Gastrocnemius medialis (tissue), 4 donors: ENCODE results near the gene RPS6KB2. TPM values are rescaled to one million over a fixed set of nuclear protein-coding genes. Genes with fewer than 3 reads are reported as not detected.

Experiments used
- ATAC-seq, 2 donors: fragments of 150-250 bp; one replicate each; pipeline ENCODE4 v1.9.1; 2016
- DNase-seq, 2 donors: peaks; one replicate each; pipeline ENCODE4 v3.0.0-alpha.2; 2019
- H3K27ac ChIP-seq, 4 donors: fragments of 200-600 bp; sonication (generic); 1 replicate in 1 of 4; 2 replicates in 3 of 4; pipeline ENCODE4 v1.5.1; 2016 to 2018; ENCODE audit warnings: mild to moderate bottlenecking in 2 of 4, moderate library complexity in 1 of 4
- H3K27me3 ChIP-seq, 3 donors: fragments of 200-600 bp; sonication (generic) in 2 of 3; 1 replicate in 1 of 3; 2 replicates in 2 of 3; pipeline versions ENCODE4 v1.5.1 to v1.6.0; 2016 to 2019; ENCODE audit warnings: mild to moderate bottlenecking in 1 of 3, moderate library complexity in 1 of 3
- H3K36me3 ChIP-seq, 2 donors: fragments of 200-600 bp; sonication (generic) in 1 of 2; one replicate each; pipeline ENCODE4 v1.5.1; 2017 to 2018
- H3K4me1 ChIP-seq, 2 donors: fragments of 200-600 bp; sonication (generic) in 1 of 2; one replicate each; pipeline ENCODE4 v1.5.1; 2016 to 2017; ENCODE audit warnings: mild to moderate bottlenecking in 2 of 2
- H3K4me3 ChIP-seq, 4 donors: fragments of 200-600 bp; sonication (generic) in 3 of 4; 1 replicate in 1 of 4; 2 replicates in 3 of 4; pipeline ENCODE4 v1.5.1; 2016 to 2019; ENCODE audit warnings: mild to moderate bottlenecking in 2 of 4
- H3K9me3 ChIP-seq, 3 donors: fragments of 200-600 bp; sonication (generic) in 2 of 3; 1 replicate in 1 of 3; 2 replicates in 2 of 3; pipeline ENCODE4 v1.5.1; 2016 to 2019
- CTCF ChIP-seq, 5 experiments: fragments of 450-650 bp in 3 of 5; fragments of 200-600 bp in 2 of 5; sonication (generic) in 2 of 5; IDR thresholded peaks in 4 of 5; conservative IDR thresholded peaks in 1 of 5; 1 replicate in 4 of 5; 2 replicates in 1 of 5; pipeline ENCODE4 v1.5.1; 2016 to 2019; ENCODE audit warnings: antibody characterized with exemption in 5 of 5, mild to moderate bottlenecking in 3 of 5, moderate library complexity in 3 of 5
- POLR2A ChIP-seq, 2 donors: fragments of 450-650 bp; IDR thresholded peaks; one replicate each; pipeline ENCODE4 v1.6.1; 2017; ENCODE audit warnings: antibody characterized with exemption in 2 of 2, mild to moderate bottlenecking in 2 of 2, moderate library complexity in 2 of 2
- in situ Hi-C, 4 donors: fragments of 200-750 bp; cut with MboI; loops; one replicate each; pipeline versions ENCODE4 v1.15.0 to v1.8.0; 2017; ENCODE audit warnings: low sequenced_read_pairs in 4 of 4
- intact Hi-C: fragments of 100-400 bp; cut with DNase I; formaldehyde crosslinking; loops from one replicate; pipeline ENCODE4 v1.15.1; 2023; ENCODE audit warnings: low total_unique reads
- total RNA-seq, 4 donors: library from RNA; depleted of rRNA; stranded (reverse); fragments of >200 nt; gene quantifications; one replicate each; pipeline versions ENCODE4 v1.1.0 to v1.2.3, GENCODE V29; 2016

The RPS6KB2 gene
- total RNA-seq, 4 donors from 2014 or later: 38.0 to 74.1 (median 39.4) TPM

DNA sequence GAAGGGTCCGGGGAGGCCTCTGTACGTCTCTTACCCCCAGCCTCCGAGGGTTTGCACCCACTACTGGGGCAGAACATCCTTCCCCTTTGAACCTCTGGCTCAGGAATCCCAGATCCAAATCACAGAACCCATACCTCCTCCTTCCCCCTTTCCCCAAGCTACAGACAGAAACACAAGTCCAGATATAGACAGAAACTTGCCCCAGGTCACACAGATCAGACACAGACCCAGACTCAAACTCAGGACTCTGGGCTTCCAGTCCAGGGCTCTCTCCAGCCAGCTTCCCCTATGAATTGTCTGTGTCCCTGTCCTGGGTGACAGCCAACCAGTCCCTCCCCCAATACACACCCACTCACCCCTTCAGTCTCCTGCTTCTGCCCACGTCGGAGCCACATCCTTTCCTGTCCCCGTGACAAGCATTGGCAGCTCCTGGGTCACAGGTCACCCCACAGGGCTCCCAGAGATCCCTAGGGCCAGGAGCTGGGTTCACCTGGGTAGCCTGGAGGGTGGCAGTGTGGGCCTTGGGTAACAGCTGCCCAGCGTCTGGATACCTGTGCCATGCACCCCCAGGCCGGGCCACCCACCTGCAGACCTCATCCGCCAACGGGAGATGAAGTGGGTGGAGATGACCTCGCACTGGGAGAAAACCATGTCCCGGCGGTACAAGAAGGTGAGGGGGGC, 23.6 kb upstream of the RPS6KB2 start:
- intact Hi-C loops: no loop called here
- in situ Hi-C loops: no loop called here
- peaks cover 0 to 5% of the 10 kb centered on the region in 2 donors for H3K36me3 ChIP-seq
- no peak for DNase-seq
- no peak for ATAC-seq
- TF ChIP-seq POLR2A (IDR thresholded peaks at IDR 0.05) (no peak), CTCF (IDR thresholded peaks at IDR 0.05 in 4 of 5, conservative IDR thresholded peaks at IDR 0.05 in 1 of 5) (no peak)
- H3K27me3 ChIP-seq: peaks cover 5 to 16% (median 10%) of the 10 kb centered on the region in 3 donors
- no peaks in the 10 kb centered on the region for H3K9me3 ChIP-seq
- H3K4me3 ChIP-seq: no peak overlapping the region
- H3K27ac ChIP-seq: no peak overlapping the region
- peaks cover 19% of the 10 kb centered on the region in 2 donors for H3K4me1 ChIP-seq

- no peak for ATAC-seq
- peaks cover 10 to 22% (median 13%) of the 10 kb centered on the region in 3 donors for H3K27me3 ChIP-seq
- intact Hi-C loops (no loop called here), in situ Hi-C loops (no loop called here)
- H3K36me3 ChIP-seq: peaks cover 0 to 3% of the 10 kb centered on the region in 2 donors
- no peak for TF ChIP-seq CTCF (IDR thresholded peaks at IDR 0.05 in 4 of 5, conservative IDR thresholded peaks at IDR 0.05 in 1 of 5)
- no peaks in the 10 kb centered on the region for H3K9me3 ChIP-seq
- DNase-seq: no peak
- no peak overlapping the region for H3K27ac ChIP-seq
- no peak overlapping the region for H3K4me3 ChIP-seq
- H3K4me1 ChIP-seq: peaks cover 14 to 15% of the 10 kb centered on the region in 2 donors
These were observed 23.1 kb upstream of the RPS6KB2 start for GRCh38 chr11:67405196-67405567.

DNA sequence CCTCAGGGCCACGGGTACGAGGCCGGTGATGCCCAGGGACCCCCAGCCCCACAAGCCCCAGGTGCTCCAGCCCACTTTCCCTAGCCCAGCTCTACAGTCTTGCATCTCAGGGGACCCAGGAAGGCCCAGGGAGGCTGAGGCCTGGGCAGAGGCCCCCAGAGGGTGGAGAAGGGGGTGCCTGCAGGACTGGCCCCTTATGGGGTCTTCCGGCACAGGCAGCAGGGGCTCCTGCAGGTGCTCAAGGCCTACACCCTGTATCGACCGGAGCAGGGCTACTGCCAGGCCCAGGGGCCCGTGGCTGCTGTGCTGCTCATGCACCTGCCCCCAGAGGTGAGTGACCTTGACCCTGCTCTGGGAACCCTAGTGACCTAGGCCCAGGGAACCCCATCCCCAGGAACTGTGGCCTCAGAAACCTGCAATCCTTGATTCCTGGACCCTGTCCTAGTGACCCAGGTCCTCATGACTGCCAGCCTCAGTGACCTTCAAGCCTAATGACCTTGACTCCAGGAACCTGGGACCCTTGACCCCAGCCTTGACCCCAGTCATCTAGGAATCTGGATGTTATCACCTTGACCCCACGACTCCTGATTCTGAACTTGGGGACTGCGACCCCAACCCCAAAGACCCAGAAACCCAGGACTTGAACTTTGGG, 22.5 kb upstream of the RPS6KB2 start:
- DNase-seq (no peak), ATAC-seq (no peak)
- H3K27ac ChIP-seq: no peak overlapping the region
- intact Hi-C loops (no loop called here), in situ Hi-C loops (no loop called here)
- H3K36me3 ChIP-seq: no peaks in the 10 kb centered on the region
- TF ChIP-seq POLR2A (IDR thresholded peaks at IDR 0.05) (no peak), CTCF (IDR thresholded peaks at IDR 0.05 in 4 of 5, conservative IDR thresholded peaks at IDR 0.05 in 1 of 5) (no peak)
- no peak overlapping the region for H3K4me3 ChIP-seq
- peaks cover 8% of the 10 kb centered on the region in 2 donors for H3K4me1 ChIP-seq
- H3K27me3 ChIP-seq: peaks cover 17 to 28% (median 19%) of the 10 kb centered on the region in 3 donors
- H3K9me3 ChIP-seq: no peaks in the 10 kb centered on the region

DNA sequence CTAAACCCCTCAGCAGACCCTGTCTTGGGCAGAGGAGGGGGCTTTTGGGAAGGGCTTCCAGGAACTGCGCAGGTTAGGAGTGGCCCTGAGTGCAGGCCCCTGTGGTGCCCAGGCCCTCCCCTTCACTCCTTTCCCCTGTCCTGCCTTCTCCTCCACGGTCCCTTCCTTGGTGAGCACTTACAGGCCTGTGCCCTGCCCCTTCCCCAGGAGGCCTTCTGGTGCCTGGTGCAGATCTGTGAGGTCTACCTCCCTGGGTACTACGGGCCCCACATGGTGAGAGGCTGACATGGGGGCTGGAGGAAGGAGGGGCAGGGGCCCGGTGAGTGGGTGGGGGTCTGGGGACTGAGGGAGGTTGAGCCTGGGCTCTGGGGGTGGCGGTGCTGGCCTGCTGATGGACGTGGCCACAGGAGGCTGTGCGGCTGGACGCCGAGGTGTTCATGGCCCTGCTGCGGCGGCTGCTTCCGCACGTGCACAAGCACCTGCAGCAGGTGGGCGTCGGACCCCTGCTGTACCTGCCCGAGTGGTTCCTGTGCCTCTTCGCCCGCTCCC, 21.8 kb upstream of the RPS6KB2 start:
- intact Hi-C loops: no loop called here
- Histone ChIP-seq H3K27me3 (peaks cover 17 to 30% (median 25%) of the 10 kb centered on the region in 3 donors), H3K36me3 (no peaks in the 10 kb centered on the region), H3K4me1 (peaks cover 5 to 6% of the 10 kb centered on the region in 2 donors), H3K9me3 (no peaks in the 10 kb centered on the region), H3K27ac (no peak overlapping the region), H3K4me3 (no peak overlapping the region)
- DNase-seq (no peak), ATAC-seq (no peak)
- in situ Hi-C loops: no loop called here
- TF ChIP-seq POLR2A (IDR thresholded peaks at IDR 0.05) (no peak), CTCF (IDR thresholded peaks at IDR 0.05 in 4 of 5, conservative IDR thresholded peaks at IDR 0.05 in 1 of 5) (no peak)
